B cell (primary cell): ENCODE data around the gene KCTD7. TPM values are rescaled to one million over a fixed set of nuclear protein-coding genes. Genes with fewer than 3 reads are reported as not detected.

Experiments used
- ATAC-seq: fragments of 200-7000 bp; cut with Tn5 transposase; one replicate; pipeline ENCODE4 v1.10.0; 2021; ENCODE audit warnings: low read depth, mild to moderate bottlenecking, moderate number of reproducible peaks, moderate library complexity
- CTCF ChIA-PET: fragments of 350-600 bp; sonication (Branson Sonifier 250); formaldehyde crosslinking; loops from one replicate; lab custom pipeline; 2021; ENCODE audit warnings: antibody characterized with exemption, inconsistent platforms; lab: Charles Lee
- POLR2A ChIA-PET: fragments of 350-600 bp; sonication (Branson Sonifier 250); formaldehyde crosslinking; loops from one replicate; lab custom pipeline; 2021; ENCODE audit warnings: antibody characterized with exemption; lab: Charles Lee
- DNase-seq: peaks from one replicate; pipeline ENCODE4 v3.0.0; 2013
- H2AFZ ChIP-seq: 2 replicates; pipeline ENCODE4 v1.6.1; 2012; ENCODE audit warnings: mild to moderate bottlenecking, low read depth, low read length; ENCODE audit not compliant: insufficient read depth, poor library complexity, severe bottlenecking
- H3K27ac ChIP-seq, 2 donors: 1 replicate in 1 of 2; 2 replicates in 1 of 2; pipeline ENCODE4 v1.5.1; 2012 to 2013; ENCODE audit warnings: low read length in 2 of 2, mild to moderate bottlenecking in 2 of 2, moderate library complexity in 1 of 2
- H3K27me3 ChIP-seq, 4 experiments: fragments of 200-600 bp in 1 of 4; sonication (generic) in 1 of 4; replicated peaks in 1 of 4; 1 replicate in 2 of 4; 2 replicates in 2 of 4; pipeline versions ENCODE4 v1.6.1 to v1.7.0; 2013 to 2016; ENCODE audit warnings: low read length in 3 of 4, mild to moderate bottlenecking in 2 of 4, mixed read lengths in 1 of 4, moderate library complexity in 1 of 4; ENCODE audit not compliant: insufficient read depth in 4 of 4, control insufficient read depth in 3 of 4; ENCODE audit errors: control extremely low read depth in 1 of 4
- H3K36me3 ChIP-seq, 2 experiments: replicated peaks in 1 of 2; 1 replicate in 1 of 2; 2 replicates in 1 of 2; pipeline versions ENCODE4 v1.6.1 to v1.7.1; 2013; ENCODE audit warnings: low read length in 1 of 2; ENCODE audit not compliant: insufficient read depth in 2 of 2, control insufficient read depth in 1 of 2; ENCODE audit errors: control extremely low read depth in 1 of 2, extremely low read depth in 1 of 2
- H3K4me1 ChIP-seq, 2 donors: fragments of 200-600 bp in 1 of 2; sonication (generic) in 1 of 2; 1 replicate in 1 of 2; 2 replicates in 1 of 2; pipeline versions ENCODE4 v1.5.1 to v1.6.1; 2013 to 2017; ENCODE audit warnings: low read length in 2 of 2; ENCODE audit not compliant: control insufficient read depth in 2 of 2, insufficient read depth in 2 of 2
- H3K4me2 ChIP-seq: replicated peaks from 2 replicates; pipeline ENCODE3; 2012; ENCODE audit warnings: mild to moderate bottlenecking, low read depth, low read length; ENCODE audit not compliant: poor library complexity, severe bottlenecking
- H3K4me3 ChIP-seq, 5 experiments: fragments of 200-600 bp in 1 of 5; sonication (generic) in 1 of 5; 1 replicate in 3 of 5; 2 replicates in 2 of 5; pipeline versions ENCODE4 v1.5.1 to v1.7.0; 2011 to 2016; ENCODE audit warnings: low read length in 4 of 5, mild to moderate bottlenecking in 4 of 5, low read depth in 2 of 5, control low read depth in 1 of 5, moderate library complexity in 1 of 5; ENCODE audit not compliant: insufficient read depth in 1 of 5; ENCODE audit errors: control extremely low read depth in 1 of 5, extremely low read depth in 1 of 5
- H3K79me2 ChIP-seq: fragments of 200-600 bp; sonication (generic); one replicate; pipeline ENCODE4 v1.6.0; 2016; ENCODE audit warnings: low read length; ENCODE audit not compliant: control insufficient read depth, insufficient read depth
- H3K9ac ChIP-seq: fragments of 200-600 bp; sonication (generic); 2 replicates; pipeline ENCODE4 v1.6.1; 2017; ENCODE audit warnings: mild to moderate bottlenecking, low read length, moderate library complexity
- H3K9me3 ChIP-seq, 3 donors: one replicate each; pipeline versions ENCODE4 v1.6.1 to v1.7.1; 2013; ENCODE audit warnings: low read length in 2 of 3; ENCODE audit not compliant: control insufficient read depth in 2 of 3, insufficient read depth in 1 of 3; ENCODE audit errors: control extremely low read depth in 1 of 3
- H4K20me1 ChIP-seq: 2 replicates; pipeline ENCODE4 v1.6.0; 2012; ENCODE audit warnings: mild to moderate bottlenecking, low read length; ENCODE audit not compliant: insufficient read depth, control insufficient read depth, poor library complexity, severe bottlenecking
- H3K27ac Mint-ChIP-seq: one replicate; pipeline ENCODE4 v1.8.0; 2021; ENCODE audit warnings: mixed read lengths
- H3K27me3 Mint-ChIP-seq: one replicate; pipeline ENCODE4 v1.8.0; 2021; ENCODE audit warnings: mixed read lengths
- H3K4me1 Mint-ChIP-seq: one replicate; pipeline ENCODE4 v1.8.0; 2021; ENCODE audit warnings: mixed read lengths
- H3K4me3 Mint-ChIP-seq: one replicate; pipeline ENCODE4 v1.8.0; 2021; ENCODE audit warnings: mixed read lengths
- H3K9me3 Mint-ChIP-seq: one replicate; pipeline ENCODE4 v1.8.0; 2022; ENCODE audit warnings: mixed read lengths; ENCODE audit not compliant: insufficient read depth
- CTCF ChIP-seq: fragments of 200-600 bp; IDR thresholded peaks from one replicate; pipeline ENCODE4 v1.8.0; 2022; ENCODE audit warnings: antibody characterized with exemption, mild to moderate bottlenecking
- EZH2 ChIP-seq: IDR thresholded peaks from 2 replicates; pipeline ENCODE4 v1.6.1; 2012; ENCODE audit warnings: borderline replicate concordance, low read depth, mild to moderate bottlenecking, moderate library complexity, low read length; ENCODE audit not compliant: insufficient read depth, poor library complexity, severe bottlenecking
- WGBS: methylation state at CpG from one replicate; pipeline ENCODE4 v1.1.5; 2013; ENCODE audit warnings: missing lambda C conversion rate; ENCODE audit not compliant: insufficient coverage; 5-methylcytosine and 5-hydroxymethylcytosine counted together
- intact Hi-C: fragments of 100-400 bp; cut with micrococcal nuclease; formaldehyde crosslinking; loops from one replicate; pipeline ENCODE4 v1.10.0; 2022
- polyA plus RNA-seq: library from polyadenylated mRNA; depleted of rRNA; stranded (reverse); fragments of >200 nt; gene quantifications from 2 replicates; pipeline ENCODE4 v1.2.3, GENCODE V29; 2012
- total RNA-seq, 2 donors: library from RNA; stranded (reverse); fragments of 120-200 nt in 1 of 2; gene quantifications; 1 replicate in 1 of 2; 2 replicates in 1 of 2; pipeline versions ENCODE4 v1.2.3 to v1.2.4, GENCODE V29; 2013 to 2022

KCTD7 gene
- total and polyA plus RNA-seq, 2 donors (not counting 1 experiment from before 2014, with no cell fraction given), result 44.4 to 48.2 TPM

- H3K4me2 ChIP-seq, result no peak overlapping the region
- H3K27ac ChIP-seq, result no peak overlapping the region
- H3K79me2 ChIP-seq, result peaks cover 55% of the 10 kb centered on the region
- H3K4me1 Mint-ChIP-seq, result no peaks in the 10 kb centered on the region
- H3K27me3 Mint-ChIP-seq, result no peaks in the 10 kb centered on the region
- H3K27me3 ChIP-seq, result no peaks in the 10 kb centered on the region
- intact Hi-C loops, result no loop called here
- ChIA-PET CTCF (no interaction called here), POLR2A (no interaction called here)
- WGBS, result no CpG with 5 or more reads among the region's 2 CpGs
- H3K9ac ChIP-seq, result no peak overlapping the region
- no peak overlapping the region for H2AFZ ChIP-seq
- peaks cover 5% of the 10 kb centered on the region for H3K9me3 Mint-ChIP-seq
- no peak overlapping the region for H3K4me3 Mint-ChIP-seq
- peaks cover 8% of the 10 kb centered on the region for H4K20me1 ChIP-seq
- peaks cover 0 to 3% of the 10 kb centered on the region in 2 experiments for H3K36me3 ChIP-seq
- H3K4me3 ChIP-seq, result no peak overlapping the region
- no peaks in the 10 kb centered on the region for H3K4me1 ChIP-seq
- ATAC-seq (no peak), DNase-seq (no peak)
- H3K9me3 ChIP-seq, result peaks cover 0 to 4% (median 0%) of the 10 kb centered on the region in 3 donors
- TF ChIP-seq EZH2, result no peak
- TF ChIP-seq CTCF, result no peak
- H3K27ac Mint-ChIP-seq, result no peak overlapping the region
Measured at GRCh38 chr7:66689081-66689480, 60.4 kb downstream of the KCTD7 start.

GRCh38 chr7:66693331-66693730, 64.7 kb downstream of the KCTD7 start:
- Histone ChIP-seq H3K27ac (no peak overlapping the region), H3K79me2 (peaks cover 21% of the 10 kb centered on the region), H3K9ac (no peak overlapping the region), H4K20me1 (peaks cover 8% of the 10 kb centered on the region), H3K4me3 (no peak overlapping the region), H3K4me1 (no peaks in the 10 kb centered on the region), H2AFZ (no peak overlapping the region), H3K4me2 (no peak overlapping the region), H3K27me3 (no peaks in the 10 kb centered on the region), H3K9me3 (no peaks in the 10 kb centered on the region), H3K36me3 (peaks cover 0 to 3% of the 10 kb centered on the region in 2 experiments)
- POLR2A ChIA-PET, result no interaction called here
- DNase-seq (no peak), ATAC-seq (no peak)
- intact Hi-C loops, result no loop called here
- WGBS, result 89% methylated on average over 3 of the region's 4 CpGs
- no peaks in the 10 kb centered on the region for H3K27me3 Mint-ChIP-seq
- no peaks in the 10 kb centered on the region for H3K4me1 Mint-ChIP-seq
- CTCF ChIA-PET, result no interaction called here
- no peak overlapping the region for H3K27ac Mint-ChIP-seq
- peaks cover 2% of the 10 kb centered on the region for H3K9me3 Mint-ChIP-seq
- TF ChIP-seq EZH2 (no peak), CTCF (no peak)
- no peak overlapping the region for H3K4me3 Mint-ChIP-seq

Other genes with a start within 250 kb of the KCTD7 start
- 27.9 and 29.2 TPM in 2 replicates for gene RABGEF1, start 111.9 kb downstream of the KCTD7 start, total RNA-seq
- gene RABGEF1, start 111.9 kb downstream of the KCTD7 start, polyA plus RNA-seq, result 31.0 and 50.4 TPM in 2 replicates